OCI-LY3 (cell line): Measurements from ENCODE around the gene MTMR6.

Experiments
- CTCF ChIP-seq: fragments of 200-600, 300-600 bp; sonication (generic); IDR thresholded peaks from 2 replicates; pipeline ENCODE4 v1.5.1; 2014; ENCODE audit warnings: antibody characterized with exemption, low read length, low read depth
- EZH2phosphoT487 ChIP-seq: fragments of 200-600 bp; shearing (Covaris generic); IDR thresholded peaks from 2 replicates; pipeline ENCODE4 v1.6.1; 2018; ENCODE audit warnings: antibody characterized with exemption, mixed run types, low read depth

DNA sequence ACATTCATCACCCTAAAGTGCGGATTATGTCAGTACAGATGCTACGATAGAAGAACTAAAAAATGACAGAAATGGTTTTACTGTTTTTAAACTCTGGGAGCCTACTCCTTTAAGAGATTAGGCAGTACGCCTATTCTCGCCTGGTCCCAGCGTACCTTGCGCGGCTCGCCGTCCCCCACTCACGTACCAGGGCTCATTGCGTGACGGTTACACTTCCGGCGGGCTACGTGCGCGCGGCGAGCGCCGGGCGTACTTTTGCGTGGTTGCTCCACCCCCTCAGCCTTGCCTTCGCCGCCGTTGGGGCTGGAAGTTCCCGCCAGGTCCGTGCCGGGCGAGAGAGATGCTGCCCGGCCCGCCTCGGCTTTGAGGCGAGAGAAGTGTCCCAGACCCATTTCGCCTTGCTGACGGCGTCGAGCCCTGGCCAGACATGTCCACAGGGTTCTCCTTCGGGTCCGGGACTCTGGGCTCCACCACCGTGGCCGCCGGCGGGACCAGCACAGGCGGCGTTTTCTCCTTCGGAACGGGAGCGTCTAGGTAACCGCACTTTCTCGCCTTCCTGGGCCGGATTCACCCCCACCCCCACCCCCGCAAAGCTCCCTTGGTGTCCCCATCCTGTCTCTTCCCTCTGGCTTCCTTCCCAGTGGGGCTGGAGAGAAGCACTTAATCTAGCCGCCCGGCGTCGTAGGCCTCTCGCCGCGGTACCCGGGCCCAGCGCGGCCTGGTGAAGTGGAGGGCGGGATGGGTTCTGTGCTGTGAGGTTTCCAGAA lies 14.2 kb upstream of the MTMR6 start, which contains the start of gene NUP58:
- TF ChIP-seq CTCF: no peak
- no peak for TF ChIP-seq EZH2phosphoT487
